ENCODE measurements around the gene TPD52L1.
A peak's percentile ranks its signal among the peaks of the same experiment; 100 is the strongest.

Gene TPD52L1

GRCh38 chr6:125191916-125192609 lies 38.5 kb downstream of the TPD52L1 start:
- H3K27me3 ChIP-seq (ENCODE audit: control insufficient read depth in 2 of 2, insufficient read depth in 2 of 2, low read length in 2 of 2): no peaks in the 10 kb centered on the region
- peaks cover 0 to 4% of the 10 kb centered on the region in 2 donors for H3K4me1 ChIP-seq (ENCODE audit: control insufficient read depth in 2 of 2, insufficient read depth in 2 of 2, low read length in 2 of 2)
- no peak overlapping the region for H3K4me3 ChIP-seq (ENCODE audit: low read length in 2 of 2)
- no peak overlapping the region for H3K27ac ChIP-seq (ENCODE audit: low read depth in 2 of 2, low read length in 2 of 2)
- no peaks in the 10 kb centered on the region for H3K36me3 ChIP-seq (ENCODE audit: control insufficient read depth in 2 of 2, insufficient read depth in 2 of 2, low read length in 2 of 2)
- no peak overlapping the region for H3K9ac ChIP-seq (ENCODE audit: low read depth in 1 of 2, low read length in 2 of 2)
- no peaks in the 10 kb centered on the region for H3K9me3 ChIP-seq (ENCODE audit: control insufficient read depth in 2 of 2, low read length in 2 of 2)

- Histone ChIP-seq H3K4me3 (ENCODE audit: low read length in 2 of 2) (no peak overlapping the region), H3K36me3 (ENCODE audit: control insufficient read depth in 2 of 2, insufficient read depth in 2 of 2, low read length in 2 of 2) (no peaks in the 10 kb centered on the region), H3K9ac (ENCODE audit: low read depth in 1 of 2, low read length in 2 of 2) (no peak overlapping the region), H3K27me3 (ENCODE audit: control insufficient read depth in 2 of 2, insufficient read depth in 2 of 2, low read length in 2 of 2) (no peaks in the 10 kb centered on the region), H3K27ac (ENCODE audit: low read depth in 2 of 2, low read length in 2 of 2) (no peak overlapping the region), H3K4me1 (ENCODE audit: control insufficient read depth in 2 of 2, insufficient read depth in 2 of 2, low read length in 2 of 2) (peaks cover 1 to 7% of the 10 kb centered on the region in 2 donors), H3K9me3 (ENCODE audit: control insufficient read depth in 2 of 2, low read length in 2 of 2) (no peaks in the 10 kb centered on the region)
Observed at GRCh38 chr6:125192610-125192930, 39.0 kb downstream of the TPD52L1 start.

- no peaks in the 10 kb centered on the region for H3K9me3 ChIP-seq (ENCODE audit: control insufficient read depth in 2 of 2, low read length in 2 of 2)
- no peak overlapping the region for H3K9ac ChIP-seq (ENCODE audit: low read depth in 1 of 2, low read length in 2 of 2)
- peaks cover 4 to 14% of the 10 kb centered on the region in 2 donors for H3K4me1 ChIP-seq (ENCODE audit: control insufficient read depth in 2 of 2, insufficient read depth in 2 of 2, low read length in 2 of 2)
- no peaks in the 10 kb centered on the region for H3K27me3 ChIP-seq (ENCODE audit: control insufficient read depth in 2 of 2, insufficient read depth in 2 of 2, low read length in 2 of 2)
- H3K36me3 ChIP-seq (ENCODE audit: control insufficient read depth in 2 of 2, insufficient read depth in 2 of 2, low read length in 2 of 2): no peaks in the 10 kb centered on the region
- H3K4me3 ChIP-seq (ENCODE audit: low read length in 2 of 2): no peak overlapping the region
- H3K27ac ChIP-seq (ENCODE audit: low read depth in 2 of 2, low read length in 2 of 2): no peak overlapping the region
Observed at GRCh38 chr6:125193208-125193607, 39.6 kb downstream of the TPD52L1 start.

GRCh38 chr6:125194941-125195340 lies 41.4 kb downstream of the TPD52L1 start:
- Histone ChIP-seq H3K9me3 (ENCODE audit: control insufficient read depth in 2 of 2, low read length in 2 of 2) (no peaks in the 10 kb centered on the region), H3K4me1 (ENCODE audit: control insufficient read depth in 2 of 2, insufficient read depth in 2 of 2, low read length in 2 of 2) (peaks cover 4 to 17% of the 10 kb centered on the region in 2 donors), H3K27me3 (ENCODE audit: control insufficient read depth in 2 of 2, insufficient read depth in 2 of 2, low read length in 2 of 2) (no peaks in the 10 kb centered on the region), H3K9ac (ENCODE audit: low read depth in 1 of 2, low read length in 2 of 2) (no peak overlapping the region), H3K4me3 (ENCODE audit: low read length in 2 of 2) (no peak overlapping the region), H3K36me3 (ENCODE audit: control insufficient read depth in 2 of 2, insufficient read depth in 2 of 2, low read length in 2 of 2) (no peaks in the 10 kb centered on the region), H3K27ac (ENCODE audit: low read depth in 2 of 2, low read length in 2 of 2) (no peak overlapping the region)

- Histone ChIP-seq H3K27ac (ENCODE audit: low read depth in 2 of 2, low read length in 2 of 2) (no peak overlapping the region), H3K36me3 (ENCODE audit: control insufficient read depth in 2 of 2, insufficient read depth in 2 of 2, low read length in 2 of 2) (no peaks in the 10 kb centered on the region), H3K27me3 (ENCODE audit: control insufficient read depth in 2 of 2, insufficient read depth in 2 of 2, low read length in 2 of 2) (no peaks in the 10 kb centered on the region), H3K4me3 (ENCODE audit: low read length in 2 of 2) (no peak overlapping the region), H3K9ac (ENCODE audit: low read depth in 1 of 2, low read length in 2 of 2) (no peak overlapping the region), H3K4me1 (ENCODE audit: control insufficient read depth in 2 of 2, insufficient read depth in 2 of 2, low read length in 2 of 2) (peaks cover 4 to 17% of the 10 kb centered on the region in 2 donors), H3K9me3 (ENCODE audit: control insufficient read depth in 2 of 2, low read length in 2 of 2) (no peaks in the 10 kb centered on the region)
Observed at GRCh38 chr6:125195526-125195925, 42.0 kb downstream of the TPD52L1 start.

- Histone ChIP-seq H3K9ac (ENCODE audit: low read depth in 1 of 2, low read length in 2 of 2) (no peak overlapping the region), H3K9me3 (ENCODE audit: control insufficient read depth in 2 of 2, low read length in 2 of 2) (no peaks in the 10 kb centered on the region), H3K36me3 (ENCODE audit: control insufficient read depth in 2 of 2, insufficient read depth in 2 of 2, low read length in 2 of 2) (no peaks in the 10 kb centered on the region), H3K4me1 (ENCODE audit: control insufficient read depth in 2 of 2, insufficient read depth in 2 of 2, low read length in 2 of 2) (peaks cover 4 to 18% of the 10 kb centered on the region in 2 donors), H3K27ac (ENCODE audit: low read depth in 2 of 2, low read length in 2 of 2) (peak overlapping the region in 1 of 2 donors; percentile 52), H3K27me3 (ENCODE audit: control insufficient read depth in 2 of 2, insufficient read depth in 2 of 2, low read length in 2 of 2) (no peaks in the 10 kb centered on the region), H3K4me3 (ENCODE audit: low read length in 2 of 2) (no peak overlapping the region)
Observed at GRCh38 chr6:125196613-125197012, 43.0 kb downstream of the TPD52L1 start.

GRCh38 chr6:125197795-125198269 lies 44.3 kb downstream of the TPD52L1 start:
- no peaks in the 10 kb centered on the region for H3K27me3 ChIP-seq (ENCODE audit: control insufficient read depth in 2 of 2, insufficient read depth in 2 of 2, low read length in 2 of 2)
- H3K4me3 ChIP-seq (ENCODE audit: low read length in 2 of 2): no peak overlapping the region
- H3K9ac ChIP-seq (ENCODE audit: low read depth in 1 of 2, low read length in 2 of 2): no peak overlapping the region
- no peaks in the 10 kb centered on the region for H3K9me3 ChIP-seq (ENCODE audit: control insufficient read depth in 2 of 2, low read length in 2 of 2)
- H3K27ac ChIP-seq (ENCODE audit: low read depth in 2 of 2, low read length in 2 of 2): peak overlapping the region; percentile 52 to 72
- H3K4me1 ChIP-seq (ENCODE audit: control insufficient read depth in 2 of 2, insufficient read depth in 2 of 2, low read length in 2 of 2): peaks cover 4 to 21% of the 10 kb centered on the region in 2 donors
- H3K36me3 ChIP-seq (ENCODE audit: control insufficient read depth in 2 of 2, insufficient read depth in 2 of 2, low read length in 2 of 2): no peaks in the 10 kb centered on the region

GRCh38 chr6:125198398-125198937 lies 44.9 kb downstream of the TPD52L1 start:
- Histone ChIP-seq H3K27ac (ENCODE audit: low read depth in 2 of 2, low read length in 2 of 2) (peak overlapping the region; percentile 52 to 72), H3K9ac (ENCODE audit: low read depth in 1 of 2, low read length in 2 of 2) (no peak overlapping the region), H3K9me3 (ENCODE audit: control insufficient read depth in 2 of 2, low read length in 2 of 2) (no peaks in the 10 kb centered on the region), H3K4me3 (ENCODE audit: low read length in 2 of 2) (no peak overlapping the region), H3K36me3 (ENCODE audit: control insufficient read depth in 2 of 2, insufficient read depth in 2 of 2, low read length in 2 of 2) (no peaks in the 10 kb centered on the region), H3K27me3 (ENCODE audit: control insufficient read depth in 2 of 2, insufficient read depth in 2 of 2, low read length in 2 of 2) (no peaks in the 10 kb centered on the region), H3K4me1 (ENCODE audit: control insufficient read depth in 2 of 2, insufficient read depth in 2 of 2, low read length in 2 of 2) (peaks cover 4 to 17% of the 10 kb centered on the region in 2 donors)

- no peak overlapping the region for H3K4me3 ChIP-seq (ENCODE audit: low read length in 2 of 2)
- H3K9me3 ChIP-seq (ENCODE audit: control insufficient read depth in 2 of 2, low read length in 2 of 2): no peaks in the 10 kb centered on the region
- H3K9ac ChIP-seq (ENCODE audit: low read depth in 1 of 2, low read length in 2 of 2): no peak overlapping the region
- H3K36me3 ChIP-seq (ENCODE audit: control insufficient read depth in 2 of 2, insufficient read depth in 2 of 2, low read length in 2 of 2): no peaks in the 10 kb centered on the region
- H3K27ac ChIP-seq (ENCODE audit: low read depth in 2 of 2, low read length in 2 of 2): no peak overlapping the region
- peaks cover 4 to 17% of the 10 kb centered on the region in 2 donors for H3K4me1 ChIP-seq (ENCODE audit: control insufficient read depth in 2 of 2, insufficient read depth in 2 of 2, low read length in 2 of 2)
- H3K27me3 ChIP-seq (ENCODE audit: control insufficient read depth in 2 of 2, insufficient read depth in 2 of 2, low read length in 2 of 2): no peaks in the 10 kb centered on the region
Observed at GRCh38 chr6:125200941-125201340, 47.4 kb downstream of the TPD52L1 start.

- H3K9ac ChIP-seq (ENCODE audit: low read depth in 1 of 2, low read length in 2 of 2): no peak overlapping the region
- no peaks in the 10 kb centered on the region for H3K9me3 ChIP-seq (ENCODE audit: control insufficient read depth in 2 of 2, low read length in 2 of 2)
- H3K27me3 ChIP-seq (ENCODE audit: control insufficient read depth in 2 of 2, insufficient read depth in 2 of 2, low read length in 2 of 2): no peaks in the 10 kb centered on the region
- no peak overlapping the region for H3K27ac ChIP-seq (ENCODE audit: low read depth in 2 of 2, low read length in 2 of 2)
- H3K4me1 ChIP-seq (ENCODE audit: control insufficient read depth in 2 of 2, insufficient read depth in 2 of 2, low read length in 2 of 2): peaks cover 4 to 17% of the 10 kb centered on the region in 2 donors
- no peaks in the 10 kb centered on the region for H3K36me3 ChIP-seq (ENCODE audit: control insufficient read depth in 2 of 2, insufficient read depth in 2 of 2, low read length in 2 of 2)
- H3K4me3 ChIP-seq (ENCODE audit: low read length in 2 of 2): no peak overlapping the region
Observed at GRCh38 chr6:125201961-125202729, 48.6 kb downstream of the TPD52L1 start.
